ENCODE results near the gene AGBL4.

GRCh38 chr1:48704736-48705135, 1319.0 kb downstream of the AGBL4 start:
- TF ChIP-seq EZH2 (IDR thresholded peaks at IDR 0.05; ENCODE audit: borderline replicate concordance, low read depth, low read length, severe bottlenecking) (no peak), CTCF (IDR thresholded peaks at IDR 0.05; ENCODE audit: borderline replicate concordance, extremely low read depth, low read length, poor library complexity, severe bottlenecking) (no peak)
